SU-DHL-6 (cell line): ENCODE results near the gene RNF17.

ENCODE experiments used
- H2AFZ ChIP-seq: fragments of 200-600 bp; sonication (generic); 2 replicates; pipeline ENCODE4 v1.6.1; 2014; ENCODE audit warnings: low read depth, mild to moderate bottlenecking, moderate library complexity, mixed read lengths, antibody characterized with exemption, low read length; ENCODE audit not compliant: severe bottlenecking
- H3F3A ChIP-seq: fragments of 200-600 bp; shearing (Covaris generic); 2 replicates; pipeline ENCODE4 v1.6.0; 2016; ENCODE audit warnings: antibody characterized with exemption, mild to moderate bottlenecking; ENCODE audit not compliant: insufficient read depth
- H3K27ac ChIP-seq: fragments of 200-600 bp; sonication (generic); 2 replicates; pipeline ENCODE4 v1.5.1; 2016; ENCODE audit warnings: low read depth, mild to moderate bottlenecking, low read length, moderate library complexity, mixed read lengths
- H3K27me3 ChIP-seq: fragments of 200-600 bp; sonication (generic), shearing (Covaris generic); 2 replicates; pipeline ENCODE4 v1.6.0; 2014; ENCODE audit warnings: mild to moderate bottlenecking, low read length
- H3K36me3 ChIP-seq: fragments of 200-600 bp; sonication (generic); 2 replicates; pipeline ENCODE4 v1.6.1; 2014; ENCODE audit warnings: mild to moderate bottlenecking, low read length, mixed read lengths
- H3K4me2 ChIP-seq: fragments of 300-600, 200-600 bp; shearing (Covaris generic), sonication (generic); 2 replicates; pipeline ENCODE4 v1.6.0; 2014; ENCODE audit warnings: low read length, low read depth, mild to moderate bottlenecking; ENCODE audit not compliant: poor library complexity, severe bottlenecking
- H3K4me3 ChIP-seq: fragments of 200-600 bp; sonication (generic); 2 replicates; pipeline ENCODE4 v1.5.1; 2014; ENCODE audit warnings: antibody characterized with exemption, low read length, mild to moderate bottlenecking, mixed read lengths; ENCODE audit not compliant: insufficient read depth, poor library complexity, severe bottlenecking
- H3K79me2 ChIP-seq: fragments of 200-600 bp; sonication (generic); 2 replicates; pipeline ENCODE4 v1.6.1; 2014; ENCODE audit warnings: mild to moderate bottlenecking, low read length, moderate library complexity; ENCODE audit not compliant: insufficient read depth
- H3K9ac ChIP-seq: fragments of 200-600 bp; sonication (generic); 2 replicates; pipeline ENCODE4 v1.7.0; 2014; ENCODE audit warnings: mild to moderate bottlenecking, low read length
- H3K9me2 ChIP-seq: fragments of 200-600 bp; sonication (generic); replicated peaks from 2 replicates; pipeline ENCODE4 v1.6.1; 2014; ENCODE audit warnings: low read length; ENCODE audit not compliant: insufficient read depth
- H3K9me3 ChIP-seq: fragments of 200-600 bp; sonication (generic); 2 replicates; pipeline ENCODE4 v1.6.1; 2014; ENCODE audit warnings: low read length, mixed read lengths; ENCODE audit not compliant: insufficient read depth
- H4K20me1 ChIP-seq: fragments of 200-600 bp; sonication (generic); 2 replicates; pipeline ENCODE4 v1.6.1; 2014; ENCODE audit warnings: low read depth, mild to moderate bottlenecking, antibody characterized with exemption, low read length, moderate library complexity, mixed read lengths
- EZH2phosphoT487 ChIP-seq: fragments of 200-600 bp; sonication (generic), shearing (Covaris generic); conservative IDR thresholded peaks from 2 replicates; pipeline ENCODE4 v1.6.1; 2018; ENCODE audit warnings: mild to moderate bottlenecking, antibody characterized with exemption, low read length, moderate library complexity, mixed read lengths
- TF ChIP-seq, protein P1 (sequence below): fragments of 200-600 bp; sonication (generic); IDR thresholded peaks from one replicate; pipeline ENCODE4 v1.5.1; 2017; ENCODE audit warnings: antibody characterized with exemption, mild to moderate bottlenecking, low read length, moderate library complexity; ENCODE audit not compliant: insufficient read depth, poor library complexity, severe bottlenecking

The RNF17 gene

DNA sequence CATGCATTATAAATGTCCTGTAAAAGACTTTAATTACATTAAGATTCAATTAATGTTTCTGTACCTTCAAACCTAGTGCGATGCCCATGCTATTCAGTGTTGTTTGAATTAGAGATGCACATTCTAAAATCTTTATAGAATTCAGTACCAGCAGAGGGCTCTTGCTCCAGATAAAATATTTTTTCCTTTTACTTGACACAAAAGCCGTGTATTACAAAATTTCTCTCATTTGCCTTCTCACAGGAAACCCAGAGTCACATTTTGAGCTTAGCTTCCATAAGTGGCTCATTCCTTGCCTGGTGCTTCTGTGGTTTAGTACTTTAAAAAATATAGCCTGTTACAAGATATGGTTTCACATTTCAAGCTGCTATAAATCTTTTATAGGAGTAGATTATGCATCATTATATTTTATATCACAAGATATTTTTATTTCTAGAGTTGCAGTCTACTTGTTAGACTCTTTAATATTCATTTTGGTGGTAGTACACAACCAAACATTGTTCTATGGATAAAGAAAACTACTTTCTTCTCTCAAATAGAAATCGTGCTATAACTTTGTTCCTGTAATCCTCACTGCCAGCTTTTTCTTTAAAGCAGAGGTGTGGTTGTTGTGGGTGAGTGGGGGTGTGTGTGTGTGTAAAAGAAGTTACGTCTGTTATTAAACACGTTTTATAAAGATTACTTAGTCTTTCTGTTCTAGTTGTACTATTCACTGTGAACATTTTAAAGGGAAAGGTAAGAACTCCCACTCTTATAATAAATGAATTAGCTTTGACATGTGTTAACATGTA, 101.4 kb downstream of the RNF17 start:
- no peaks in the 10 kb centered on the region for H3K36me3 ChIP-seq
- H3K9me3 ChIP-seq, result no peaks in the 10 kb centered on the region
- no peaks in the 10 kb centered on the region for H3K79me2 ChIP-seq
- H3F3A ChIP-seq, result no peaks in the 10 kb centered on the region
- H3K4me2 ChIP-seq, result no peak overlapping the region
- no peak overlapping the region for H3K27ac ChIP-seq
- H3K9ac ChIP-seq, result no peak overlapping the region
- H3K27me3 ChIP-seq, result no peaks in the 10 kb centered on the region
- H3K9me2 ChIP-seq, result no peaks in the 10 kb centered on the region
- H2AFZ ChIP-seq, result no peak overlapping the region
- TF ChIP-seq, protein P1, sequence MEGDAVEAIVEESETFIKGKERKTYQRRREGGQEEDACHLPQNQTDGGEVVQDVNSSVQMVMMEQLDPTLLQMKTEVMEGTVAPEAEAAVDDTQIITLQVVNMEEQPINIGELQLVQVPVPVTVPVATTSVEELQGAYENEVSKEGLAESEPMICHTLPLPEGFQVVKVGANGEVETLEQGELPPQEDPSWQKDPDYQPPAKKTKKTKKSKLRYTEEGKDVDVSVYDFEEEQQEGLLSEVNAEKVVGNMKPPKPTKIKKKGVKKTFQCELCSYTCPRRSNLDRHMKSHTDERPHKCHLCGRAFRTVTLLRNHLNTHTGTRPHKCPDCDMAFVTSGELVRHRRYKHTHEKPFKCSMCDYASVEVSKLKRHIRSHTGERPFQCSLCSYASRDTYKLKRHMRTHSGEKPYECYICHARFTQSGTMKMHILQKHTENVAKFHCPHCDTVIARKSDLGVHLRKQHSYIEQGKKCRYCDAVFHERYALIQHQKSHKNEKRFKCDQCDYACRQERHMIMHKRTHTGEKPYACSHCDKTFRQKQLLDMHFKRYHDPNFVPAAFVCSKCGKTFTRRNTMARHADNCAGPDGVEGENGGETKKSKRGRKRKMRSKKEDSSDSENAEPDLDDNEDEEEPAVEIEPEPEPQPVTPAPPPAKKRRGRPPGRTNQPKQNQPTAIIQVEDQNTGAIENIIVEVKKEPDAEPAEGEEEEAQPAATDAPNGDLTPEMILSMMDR, result no peak
- TF ChIP-seq EZH2phosphoT487, result no peak
- H3K4me3 ChIP-seq, result no peak overlapping the region
- no peaks in the 10 kb centered on the region for H4K20me1 ChIP-seq

DNA sequence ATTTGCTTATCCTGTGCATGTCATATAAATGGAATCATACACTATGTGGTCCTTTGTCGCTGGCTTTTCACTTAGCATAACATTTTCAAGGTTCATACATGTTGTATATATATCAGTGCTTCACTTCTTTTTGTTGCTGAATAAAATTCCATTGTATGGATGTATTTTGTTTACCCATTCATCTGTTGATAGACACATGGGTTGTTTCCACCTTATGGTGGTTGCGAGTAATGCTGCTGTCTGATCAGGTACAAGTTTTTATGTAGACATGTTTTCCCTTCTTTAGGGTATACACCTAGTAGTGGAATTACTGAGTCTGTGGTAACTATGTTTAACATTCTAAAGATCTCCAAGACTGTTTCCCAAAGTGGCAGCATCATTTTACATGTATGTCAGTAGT, 102.5 kb downstream of the RNF17 start:
- Histone ChIP-seq H3K79me2 (no peaks in the 10 kb centered on the region), H3K36me3 (no peaks in the 10 kb centered on the region), H3K9ac (no peak overlapping the region), H3K4me3 (no peak overlapping the region), H3F3A (no peaks in the 10 kb centered on the region), H3K4me2 (no peak overlapping the region), H3K27me3 (no peaks in the 10 kb centered on the region), H4K20me1 (no peaks in the 10 kb centered on the region), H2AFZ (no peak overlapping the region), H3K9me2 (no peaks in the 10 kb centered on the region), H3K27ac (no peak overlapping the region), H3K9me3 (no peaks in the 10 kb centered on the region)
- TF ChIP-seq EZH2phosphoT487, result no peak
- TF ChIP-seq, protein P1, result no peak

DNA sequence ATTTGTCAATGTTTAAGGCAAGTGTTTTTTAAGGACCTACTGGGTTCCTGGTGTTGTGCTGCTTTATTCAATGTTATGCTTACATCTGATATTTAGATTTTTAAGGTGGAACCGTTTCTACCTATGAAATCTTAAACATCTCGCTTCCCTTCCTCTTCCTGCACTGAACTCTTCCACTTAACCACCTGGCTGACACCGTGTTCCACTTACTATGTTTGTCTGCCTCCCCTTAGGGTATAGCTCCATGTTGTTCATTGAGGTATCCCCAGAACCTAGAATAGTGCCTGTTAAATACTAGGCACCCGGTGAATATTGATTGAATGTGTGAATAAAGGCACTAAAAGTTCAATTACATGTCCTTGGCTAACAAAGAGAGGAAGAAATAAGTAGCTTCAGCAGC, 104.9 kb downstream of the RNF17 start:
- H3K4me2 ChIP-seq, result no peak overlapping the region
- H2AFZ ChIP-seq, result no peak overlapping the region

More for the DNA sequence above, 104.9 kb downstream of the RNF17 start:
- Histone ChIP-seq H3K79me2 (no peaks in the 10 kb centered on the region), H4K20me1 (no peaks in the 10 kb centered on the region), H3K27me3 (no peaks in the 10 kb centered on the region), H3K9me2 (no peaks in the 10 kb centered on the region), H3K9me3 (no peaks in the 10 kb centered on the region), H3K27ac (no peak overlapping the region), H3K36me3 (no peaks in the 10 kb centered on the region), H3F3A (no peaks in the 10 kb centered on the region), H3K4me3 (no peak overlapping the region), H3K9ac (no peak overlapping the region)
- TF ChIP-seq, protein P1, result no peak
- TF ChIP-seq EZH2phosphoT487, result no peak
